A549 (cell line): ENCODE measurements around the gene LTV1. TPM values are rescaled to one million over a fixed set of nuclear protein-coding genes. Genes with fewer than 3 reads are reported as not detected.

Source experiments
- ATAC-seq, 2 experiments: fragments of 200-7000 bp in 1 of 2; fragments of >200 bp in 1 of 2; cut with Nextera tagmentation in 1 of 2; cut with Tn5 transposase in 1 of 2; 3 replicates each; pipeline versions ENCODE4 v1.8.0 to v1.9.1; 2018 to 2020; ENCODE audit warnings: mild to moderate bottlenecking in 1 of 2, moderate library complexity in 1 of 2
- CTCF ChIA-PET: fragments of 300-600 bp; sonication (Branson Sonifier 250); formaldehyde crosslinking; extraction: SDS; loops from one replicate; lab custom pipeline; 2021; ENCODE audit warnings: antibody characterized with exemption, inconsistent platforms; lab: Yijun Ruan, JAX
- POLR2A ChIA-PET: fragments of 350-600 bp; formaldehyde crosslinking; extraction: SDS; loops from one replicate; lab custom pipeline; 2021; ENCODE audit warnings: antibody characterized with exemption, inconsistent platforms; lab: Yijun Ruan, JAX
- DNase-seq, 2 experiments: peaks; one replicate each; pipeline versions ENCODE4 v3.0.0 to v3.0.0-alpha.2; 2011 to 2016; ENCODE audit warnings: low read depth in 1 of 2, low spot score in 1 of 2
- FAIRE-seq: peaks from 2 replicates; lab custom pipeline; 2011; peaks lifted over from hg19 to GRCh38; lab: Jason Lieb, UNC
- H3K27ac ChIP-seq, 2 experiments: fragments of >200 bp; sonication (Bioruptor Twin); formaldehyde crosslinking; 3 replicates each; pipeline ENCODE4 v1.5.1; 2016 to 2017
- H3K4me1 ChIP-seq: fragments of >200 bp; sonication (Bioruptor Twin); formaldehyde crosslinking; 3 replicates; pipeline ENCODE4 v1.6.1; 2016
- H3K4me2 ChIP-seq: fragments of >200 bp; sonication (Bioruptor Twin); formaldehyde crosslinking; 3 replicates; pipeline ENCODE4 v1.6.1; 2016
- H3K4me3 ChIP-seq: fragments of >200 bp; sonication (Bioruptor Twin); formaldehyde crosslinking; 3 replicates; pipeline ENCODE4 v1.5.1; 2016
- H3K9me3 ChIP-seq: fragments of >200 bp; sonication (Bioruptor Twin); formaldehyde crosslinking; 3 replicates; pipeline ENCODE4 v1.6.1; 2016
- BHLHE40 ChIP-seq: IDR thresholded peaks from 2 replicates; pipeline ENCODE4 v1.6.1; 2012; ENCODE audit warnings: low read depth, low read length, inconsistent platforms
- CEBPB ChIP-seq, 2 experiments: fragments of >200 bp in 1 of 2; sonication (Bioruptor Twin) in 1 of 2; formaldehyde crosslinking in 1 of 2; IDR thresholded peaks; 2 replicates each; pipeline ENCODE4 v1.6.1; 2012 to 2016
- CHD4 ChIP-seq: fragments of 200-600 bp; sonication (generic); IDR thresholded peaks from 2 replicates; pipeline ENCODE4 v1.6.1; 2016; ENCODE audit warnings: antibody characterized with exemption, mild to moderate bottlenecking, borderline replicate concordance
- E2F6 ChIP-seq: IDR thresholded peaks from 2 replicates; pipeline ENCODE4 v1.6.1; 2012; ENCODE audit warnings: low read depth, borderline replicate concordance
- EP300 ChIP-seq, 2 experiments: fragments of >200 bp; sonication (Bioruptor Twin); formaldehyde crosslinking; IDR thresholded peaks; 2 replicates in 1 of 2; 3 replicates in 1 of 2; pipeline ENCODE4 v1.6.1; 2016 to 2017
- FOSL2 ChIP-seq, 2 experiments: fragments of 450-650 bp in 1 of 2; fragments of >200 bp in 1 of 2; sonication (Bioruptor Twin) in 1 of 2; formaldehyde crosslinking; IDR thresholded peaks; 2 replicates each; pipeline versions ENCODE4 v1.5.0 to v1.6.1; 2016 to 2020; ENCODE audit warnings: mild to moderate bottlenecking in 1 of 2, moderate library complexity in 1 of 2
- FOXS1 ChIP-seq: fragments of 250-450 bp; sonication (Bioruptor Pico); IDR thresholded peaks from 2 replicates; pipeline ENCODE4 v1.5.0; 2020; ENCODE audit warnings: mild to moderate bottlenecking, moderate library complexity
- HDAC2 ChIP-seq: fragments of 200-600 bp; sonication (generic); IDR thresholded peaks from 2 replicates; pipeline ENCODE4 v1.6.1; 2016
- HEYL ChIP-seq: fragments of 250-450 bp; sonication (Bioruptor Pico); IDR thresholded peaks from 2 replicates; pipeline ENCODE4 v1.8.0; 2021; ENCODE audit warnings: mild to moderate bottlenecking, moderate library complexity
- HOXA7 ChIP-seq: fragments of 250-450 bp; sonication (Bioruptor Pico); IDR thresholded peaks from 2 replicates; pipeline ENCODE4 v1.5.0; 2020; ENCODE audit warnings: mild to moderate bottlenecking, moderate library complexity
- HOXB5 ChIP-seq: fragments of 250-450 bp; sonication (Bioruptor Pico); IDR thresholded peaks from 2 replicates; pipeline ENCODE4 v1.5.0; 2020; ENCODE audit warnings: mild to moderate bottlenecking, moderate library complexity
- JUN ChIP-seq, 2 experiments: fragments of >200 bp; sonication (Bioruptor Twin); formaldehyde crosslinking; IDR thresholded peaks; 2 replicates in 1 of 2; 3 replicates in 1 of 2; pipeline ENCODE4 v1.6.1; 2016 to 2017
- JUNB ChIP-seq: fragments of >200 bp; sonication (Bioruptor Twin); formaldehyde crosslinking; IDR thresholded peaks from 2 replicates; pipeline ENCODE4 v1.6.1; 2016
- KDM5A ChIP-seq: fragments of 200-600 bp; sonication (generic); IDR thresholded peaks from 2 replicates; pipeline ENCODE4 v1.6.1; 2016; ENCODE audit warnings: antibody characterized with exemption, mild to moderate bottlenecking
- PHF8 ChIP-seq: fragments of 200-600 bp; sonication (generic); IDR thresholded peaks from 2 replicates; pipeline ENCODE4 v1.6.1; 2016; ENCODE audit warnings: low read depth, mild to moderate bottlenecking, antibody characterized with exemption, moderate library complexity, borderline replicate concordance
- POLR2A ChIP-seq: IDR thresholded peaks from 2 replicates; pipeline ENCODE4 v1.6.1; 2012; ENCODE audit warnings: mild to moderate bottlenecking, low read length
- TFCP2L1 ChIP-seq: fragments of 250-450 bp; sonication (Bioruptor Pico); IDR thresholded peaks from 2 replicates; pipeline ENCODE4 v1.5.0; 2021; ENCODE audit warnings: mild to moderate bottlenecking
- USF2 ChIP-seq: fragments of 450-650 bp; IDR thresholded peaks from 2 replicates; pipeline ENCODE4 v1.6.1; 2014; ENCODE audit warnings: antibody characterized with exemption
- ZC3H11A ChIP-seq: fragments of 450-650 bp; IDR thresholded peaks from 2 replicates; pipeline ENCODE4 v1.6.1; 2014; ENCODE audit warnings: antibody characterized with exemption, mild to moderate bottlenecking
- ZFP36 ChIP-seq: fragments of 450-650 bp; IDR thresholded peaks from 2 replicates; pipeline ENCODE4 v1.6.1; 2014; ENCODE audit warnings: borderline replicate concordance; ENCODE audit not compliant: partially characterized antibody
- ZNF302 ChIP-seq: fragments of 250-450 bp; sonication (Bioruptor Pico); IDR thresholded peaks from 2 replicates; pipeline ENCODE4 v1.9.0; 2021; ENCODE audit warnings: inconsistent platforms, mild to moderate bottlenecking, moderate library complexity
- ZSCAN20 ChIP-seq: fragments of 250-450 bp; sonication (Bioruptor Pico); IDR thresholded peaks from 2 replicates; pipeline ENCODE4 v1.8.0; 2022; ENCODE audit warnings: mild to moderate bottlenecking, moderate library complexity
- WGBS: methylation state at CpG from one replicate; pipeline ENCODE4 v1.1.6; 2017; ENCODE audit errors: missing lambda C conversion rate; 5-methylcytosine and 5-hydroxymethylcytosine counted together
- polyA plus RNA-seq, 4 experiments: library from polyadenylated mRNA; depleted of rRNA in 3 of 4; stranded (reverse); fragments of >200 nt; fragmentation: RNase III in 1 of 4; extraction: RNeasy Plus Mini Kit Qiagen cat#74134 plus additional on column Dnase treatment in 1 of 4; gene quantifications; 2 replicates in 3 of 4; 3 replicates in 1 of 4; pipeline ENCODE4 v1.2.3, GENCODE V29; 2011 to 2017

LTV1 gene
- polyA plus RNA-seq, 2 of the 4 experiments (the other 2 are of a cell fraction): 50.7 to 52.4 TPM

GRCh38 chr6:143840595-143841265 is 2.4 kb upstream of the LTV1 start:
- no peak for TF ChIP-seq POLR2A
- no peak for TF ChIP-seq BHLHE40
- TF ChIP-seq FOXS1: no peak
- no peak for TF ChIP-seq EP300 (IDR thresholded peaks at IDR 0.05)
- 85% methylated on average over 6 of the region's 6 CpGs for WGBS
- DNase-seq: no peak
- Histone ChIP-seq H3K4me1 (peaks cover 10% of the 10 kb centered on the region; the same call in 2 of the 3 replicates), H3K4me2 (no peak overlapping the region), H3K27ac (no peak overlapping the region), H3K9me3 (no peaks in the 10 kb centered on the region), H3K4me3 (no peak overlapping the region)
- CTCF ChIA-PET: no interaction called here
- no peak for ATAC-seq
- FAIRE-seq: no peak
- POLR2A ChIA-PET: no interaction called here

DNA sequence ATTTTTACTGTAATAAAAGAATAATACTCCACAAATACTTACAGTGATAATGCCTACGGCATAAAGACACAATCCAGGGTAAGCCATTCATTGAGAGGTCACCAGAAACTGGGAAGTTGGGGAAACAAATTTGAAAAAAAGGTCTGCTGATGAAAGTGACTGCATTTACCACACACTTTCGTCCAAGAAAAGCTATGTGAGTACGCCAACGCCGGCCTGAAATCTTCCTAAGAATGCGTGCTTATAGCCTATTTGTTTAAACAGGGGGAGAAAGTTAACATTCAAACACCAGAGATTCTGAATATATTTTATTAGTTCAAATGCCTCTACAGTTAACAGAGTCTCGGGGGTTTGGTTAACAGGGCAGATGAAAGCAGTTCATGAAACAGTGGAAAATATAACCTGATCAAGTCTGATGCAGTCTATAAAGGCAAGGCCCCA is 657 bp upstream of the LTV1 start:
- peaks cover 10% of the 10 kb centered on the region; the same call in 2 of the 3 replicates for H3K4me1 ChIP-seq
- ChIA-PET POLR2A (interaction anchor here (0.6 to 1.6 kb wide), 7 partner anchors 10 to 306 kb away, joined by 3 to 10 read pairs (median 4); partner anchors contain the start of genes PHACTR2 and SF3B5), CTCF (interaction anchor here (1.3 kb wide), 1 partner anchor 267 kb away, joined by 5 read pairs; no protein-coding TSS in a partner anchor)
- H3K4me2 ChIP-seq: peak overlapping the region; percentile 86
- peak; percentile 49 to 58; a peak in 5 of 6 replicates for ATAC-seq
- TF ChIP-seq FOSL2 (IDR thresholded peaks at IDR 0.05): no peak
- no peak for TF ChIP-seq FOSL2 (CRISPR knock-in tag; IDR thresholded peaks at IDR 0.05)
- no peak for TF ChIP-seq JUNB
- TF ChIP-seq USF2: no peak
- TF ChIP-seq TFCP2L1 (CRISPR knock-in tag): no peak
- no peak for TF ChIP-seq HOXB5 (CRISPR knock-in tag)
- TF ChIP-seq HDAC2: no peak
- no peak for TF ChIP-seq E2F6
- TF ChIP-seq CEBPB (IDR thresholded peaks at IDR 0.05): no peak
- TF ChIP-seq ZSCAN20 (CRISPR knock-in tag): no peak
- no peak for TF ChIP-seq EP300 (IDR thresholded peaks at IDR 0.05)
- no peak for TF ChIP-seq ZC3H11A
- no peak for TF ChIP-seq CHD4
- no peak for TF ChIP-seq ZFP36
- TF ChIP-seq HEYL: no peak
- TF ChIP-seq JUN (IDR thresholded peaks at IDR 0.05): no peak
- TF ChIP-seq KDM5A: no peak
- TF ChIP-seq, all 56 proteins: peak for 0
- Histone ChIP-seq H3K9me3 (no peaks in the 10 kb centered on the region), H3K4me3 (peak overlapping the region; percentile 96), H3K27ac (peak overlapping the region; percentile 92 to 98)
- DNase-seq: peak in 1 of 2 experiments; percentile 8
- no peak for FAIRE-seq
- 79% methylated on average over 7 of the region's 7 CpGs for WGBS

DNA sequence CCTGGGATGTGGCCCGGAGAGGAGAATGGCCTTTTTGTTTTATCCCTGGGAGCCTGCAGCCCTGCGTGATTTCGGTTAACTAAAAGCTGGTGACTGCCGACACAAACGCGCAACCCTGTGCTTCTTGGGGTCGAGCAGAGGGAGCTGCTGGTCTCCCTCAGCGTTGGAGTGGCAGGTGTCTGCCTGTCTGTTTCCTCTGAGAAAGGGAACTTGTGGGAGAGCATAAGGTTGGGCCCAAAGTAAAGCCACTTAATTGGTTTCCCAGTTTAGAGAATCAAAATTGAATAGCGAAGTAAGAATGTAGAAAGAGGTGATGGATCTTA is 500 bp downstream of the LTV1 start:
- H3K4me1 ChIP-seq: peaks cover 10% of the 10 kb centered on the region; the same call in 2 of the 3 replicates
- WGBS: 0% methylated on average over 4 of the region's 9 CpGs
- H3K4me3 ChIP-seq: peak overlapping the region; percentile 96
- DNase-seq (no peak), ATAC-seq (peak in 1 of 2 experiments; percentile 23; a peak in 3 of 6 replicates), FAIRE-seq (no peak)
- CTCF ChIA-PET: interaction anchor here (1.3 kb wide), 1 partner anchor 268 kb away, joined by 5 read pairs; no protein-coding TSS in a partner anchor
- H3K27ac ChIP-seq: peak overlapping the region; percentile 92 to 98
- H3K9me3 ChIP-seq: no peaks in the 10 kb centered on the region
- TF ChIP-seq PHF8 (peak; percentile 67), EP300 (IDR thresholded peaks at IDR 0.05) (no peak), HOXA7 (CRISPR knock-in tag) (no peak), ZNF302 (no peak)
- peak overlapping the region; percentile 99 for H3K4me2 ChIP-seq
- POLR2A ChIA-PET: interaction anchor here (1.0 to 1.6 kb wide), 6 partner anchors 9 to 307 kb away, joined by 3 to 10 read pairs (median 4); partner anchors contain the start of gene PHACTR2
